Neural progenitor cell (in vitro differentiated cells): Measurements from ENCODE around the gene IGFBP1.

Experiments used
- EZH2 ChIP-seq: fragments of 200-600 bp; sonication (generic); IDR thresholded peaks from 2 replicates; pipeline ENCODE4 v1.6.1; 2017; ENCODE audit warnings: antibody characterized with exemption, mild to moderate bottlenecking, moderate library complexity
- TF ChIP-seq, protein P1 (sequence below): fragments of 200-600 bp; sonication (generic); IDR thresholded peaks from 2 replicates; pipeline ENCODE4 v1.5.1; 2017; ENCODE audit warnings: antibody characterized with exemption, mild to moderate bottlenecking

DNA sequence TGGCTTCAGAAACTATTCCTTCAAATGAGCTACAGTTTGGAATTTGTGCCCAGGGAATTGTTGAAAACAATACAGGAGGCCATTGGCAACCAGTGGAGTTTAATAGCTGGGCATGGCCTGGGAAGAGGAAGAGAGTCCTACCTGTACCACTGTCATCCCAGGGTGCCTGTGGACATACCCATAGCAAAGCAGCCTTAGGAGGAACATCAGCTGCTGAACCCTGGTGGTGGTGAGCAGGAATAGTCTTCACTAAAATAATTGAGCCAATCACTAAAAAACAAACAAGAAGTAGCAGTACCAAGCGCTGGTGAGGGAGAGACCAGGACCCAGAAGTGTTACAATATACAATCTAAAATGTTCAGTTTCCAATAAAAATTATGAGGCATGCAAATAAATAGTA, 14.5 kb downstream of the IGFBP1 start:
- TF ChIP-seq, protein P1, sequence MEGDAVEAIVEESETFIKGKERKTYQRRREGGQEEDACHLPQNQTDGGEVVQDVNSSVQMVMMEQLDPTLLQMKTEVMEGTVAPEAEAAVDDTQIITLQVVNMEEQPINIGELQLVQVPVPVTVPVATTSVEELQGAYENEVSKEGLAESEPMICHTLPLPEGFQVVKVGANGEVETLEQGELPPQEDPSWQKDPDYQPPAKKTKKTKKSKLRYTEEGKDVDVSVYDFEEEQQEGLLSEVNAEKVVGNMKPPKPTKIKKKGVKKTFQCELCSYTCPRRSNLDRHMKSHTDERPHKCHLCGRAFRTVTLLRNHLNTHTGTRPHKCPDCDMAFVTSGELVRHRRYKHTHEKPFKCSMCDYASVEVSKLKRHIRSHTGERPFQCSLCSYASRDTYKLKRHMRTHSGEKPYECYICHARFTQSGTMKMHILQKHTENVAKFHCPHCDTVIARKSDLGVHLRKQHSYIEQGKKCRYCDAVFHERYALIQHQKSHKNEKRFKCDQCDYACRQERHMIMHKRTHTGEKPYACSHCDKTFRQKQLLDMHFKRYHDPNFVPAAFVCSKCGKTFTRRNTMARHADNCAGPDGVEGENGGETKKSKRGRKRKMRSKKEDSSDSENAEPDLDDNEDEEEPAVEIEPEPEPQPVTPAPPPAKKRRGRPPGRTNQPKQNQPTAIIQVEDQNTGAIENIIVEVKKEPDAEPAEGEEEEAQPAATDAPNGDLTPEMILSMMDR: no peak
- TF ChIP-seq EZH2: no peak
